MM.1S (cell line): ENCODE results near the gene GCFC2.

ENCODE experiments used
- CTCF ChIP-seq: fragments of 300-600 bp; sonication (generic); IDR thresholded peaks from 2 replicates; pipeline ENCODE4 v1.5.1; 2016; ENCODE audit warnings: antibody characterized with exemption, low read length, mixed read lengths
- EZH2 ChIP-seq: fragments of 300-600 bp; sonication (generic); optimal IDR thresholded peaks from 2 replicates; pipeline ENCODE3; 2017; ENCODE audit warnings: low read depth, mild to moderate bottlenecking, antibody characterized with exemption, low read length, mixed read lengths
- EZH2phosphoT487 ChIP-seq: fragments of 300-600 bp; sonication (generic); IDR thresholded peaks from 2 replicates; pipeline ENCODE4 v1.6.1; 2018; ENCODE audit warnings: antibody characterized with exemption, low read length

- TF ChIP-seq EZH2 (no peak), CTCF (no peak), EZH2phosphoT487 (no peak)
These were observed 2.8 kb downstream of the GCFC2 start for GRCh38 chr2:75707901-75708300.
